Type B pancreatic cell (in vitro differentiated cells): ENCODE data around the gene ATP1A1. TPM values are rescaled to one million over a fixed set of nuclear protein-coding genes. Genes with fewer than 3 reads are reported as not detected.

ENCODE experiments used
- DNase-seq: peaks from one replicate; pipeline ENCODE4 v3.0.0; 2021; ENCODE audit warnings: mixed read lengths; ENCODE audit not compliant: unreplicated experiment; ENCODE audit errors: extremely low spot score
- H3K27ac Mint-ChIP-seq: 2 replicates; pipeline ENCODE4 v1.8.0; 2021; ENCODE audit warnings: mild to moderate bottlenecking, mixed read lengths
- H3K27me3 Mint-ChIP-seq: 2 replicates; pipeline ENCODE4 v1.8.0; 2021; ENCODE audit warnings: mixed read lengths
- H3K36me3 Mint-ChIP-seq: 2 replicates; pipeline ENCODE4 v1.8.0; 2021; ENCODE audit warnings: mixed read lengths
- H3K4me1 Mint-ChIP-seq: one replicate; pipeline ENCODE4 v1.8.0; 2021; ENCODE audit warnings: mixed read lengths; ENCODE audit not compliant: unreplicated experiment
- H3K4me3 Mint-ChIP-seq: 2 replicates; pipeline ENCODE4 v1.8.0; 2021; ENCODE audit warnings: mild to moderate bottlenecking, mixed read lengths
- H3K9me3 Mint-ChIP-seq: 2 replicates; pipeline ENCODE4 v1.8.0; 2021; ENCODE audit warnings: mixed read lengths
- CTCF ChIP-seq: fragments of 200-600 bp; sonication (generic); conservative IDR thresholded peaks from 2 replicates; pipeline ENCODE4 v1.5.0; 2021; ENCODE audit warnings: antibody characterized with exemption, mild to moderate bottlenecking
- total RNA-seq: library from RNA; stranded (reverse); gene quantifications from 2 replicates; pipeline ENCODE4 v1.2.1, GENCODE V29; 2021; ENCODE audit warnings: low replicate concordance

ATP1A1 gene
- total RNA-seq, 1 donor from 2014 or later, result 374 TPM

GRCh38 chr1:116375887-116376728 lies 3.1 kb downstream of the ATP1A1 start:
- DNase-seq, result no peak
- Mint-ChIP-seq H3K4me1 (peaks cover 59% of the 10 kb centered on the region), H3K4me3 (peak overlapping the region; percentile 97), H3K9me3 (no peaks in the 10 kb centered on the region), H3K27me3 (no peaks in the 10 kb centered on the region), H3K27ac (peak overlapping the region; percentile 89), H3K36me3 (peaks cover 2% of the 10 kb centered on the region)
- TF ChIP-seq CTCF, result no peak

GRCh38 chr1:116376729-116377086 lies 3.7 kb downstream of the ATP1A1 start:
- H3K27ac Mint-ChIP-seq, result peak overlapping the region; percentile 89
- peak overlapping the region; percentile 97 for H3K4me3 Mint-ChIP-seq
- no peak for DNase-seq
- H3K36me3 Mint-ChIP-seq, result peaks cover 6% of the 10 kb centered on the region
- no peaks in the 10 kb centered on the region for H3K9me3 Mint-ChIP-seq
- peaks cover 64% of the 10 kb centered on the region for H3K4me1 Mint-ChIP-seq
- TF ChIP-seq CTCF, result no peak
- no peaks in the 10 kb centered on the region for H3K27me3 Mint-ChIP-seq

DNA sequence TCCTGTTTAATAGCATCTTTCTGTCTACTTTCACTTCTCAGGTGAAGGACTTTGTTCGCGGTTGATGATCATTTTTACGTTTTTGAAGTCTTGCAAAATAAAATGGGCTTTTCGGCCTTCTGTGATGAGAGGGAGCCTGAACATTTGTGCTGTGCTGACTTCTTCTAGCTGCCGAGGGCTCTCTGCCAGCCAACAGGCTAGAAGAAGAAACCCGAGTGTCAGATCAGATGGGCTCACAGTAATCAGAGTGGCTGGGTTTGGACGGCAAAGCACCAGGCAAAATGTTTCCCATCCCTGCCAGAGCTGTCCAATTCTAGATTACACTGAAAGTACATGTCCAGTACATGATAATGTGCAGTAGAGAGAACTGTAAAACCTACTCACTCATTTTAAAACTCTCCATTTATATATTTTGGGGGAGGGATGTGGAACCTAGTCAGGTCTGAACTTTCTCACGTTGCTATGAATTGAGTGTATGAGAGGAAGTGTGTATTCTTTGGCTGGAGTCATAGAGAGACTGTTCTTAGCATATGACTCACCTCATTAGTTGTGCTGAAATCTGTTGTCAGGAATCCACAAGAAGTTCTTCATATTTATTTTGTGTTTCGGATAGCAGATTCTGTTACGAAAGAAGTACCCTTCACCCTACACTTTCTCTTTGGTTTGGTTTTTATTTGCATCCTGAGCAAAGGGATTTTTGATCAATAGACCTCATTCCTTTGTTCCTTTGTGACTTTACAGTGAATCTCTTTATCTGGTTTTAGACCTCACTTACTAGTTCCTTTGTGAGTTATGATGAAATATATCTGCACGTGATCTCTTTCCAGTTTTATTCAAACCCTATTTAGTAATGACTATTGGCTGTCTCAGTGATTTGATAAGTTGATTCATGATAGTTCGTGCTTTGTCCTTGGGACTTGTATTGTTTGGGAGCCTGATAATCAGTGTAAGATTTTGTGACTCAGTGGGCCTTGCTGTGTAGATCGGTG lies 4.8 kb downstream of the ATP1A1 start:
- Mint-ChIP-seq H3K4me1 (peaks cover 73% of the 10 kb centered on the region), H3K27me3 (no peaks in the 10 kb centered on the region), H3K36me3 (peaks cover 6% of the 10 kb centered on the region), H3K27ac (peak overlapping the region; percentile 49), H3K4me3 (peak overlapping the region; percentile 29), H3K9me3 (no peaks in the 10 kb centered on the region)
- TF ChIP-seq CTCF, result no peak
- DNase-seq, result no peak

GRCh38 chr1:116379057-116379630 lies 6.1 kb downstream of the ATP1A1 start:
- Mint-ChIP-seq H3K4me1 (peaks cover 77% of the 10 kb centered on the region), H3K4me3 (peak overlapping the region; percentile 60), H3K27me3 (no peaks in the 10 kb centered on the region), H3K27ac (peak overlapping the region; percentile 10), H3K9me3 (no peaks in the 10 kb centered on the region), H3K36me3 (peaks cover 6% of the 10 kb centered on the region)
- DNase-seq, result no peak
- TF ChIP-seq CTCF, result no peak

DNA sequence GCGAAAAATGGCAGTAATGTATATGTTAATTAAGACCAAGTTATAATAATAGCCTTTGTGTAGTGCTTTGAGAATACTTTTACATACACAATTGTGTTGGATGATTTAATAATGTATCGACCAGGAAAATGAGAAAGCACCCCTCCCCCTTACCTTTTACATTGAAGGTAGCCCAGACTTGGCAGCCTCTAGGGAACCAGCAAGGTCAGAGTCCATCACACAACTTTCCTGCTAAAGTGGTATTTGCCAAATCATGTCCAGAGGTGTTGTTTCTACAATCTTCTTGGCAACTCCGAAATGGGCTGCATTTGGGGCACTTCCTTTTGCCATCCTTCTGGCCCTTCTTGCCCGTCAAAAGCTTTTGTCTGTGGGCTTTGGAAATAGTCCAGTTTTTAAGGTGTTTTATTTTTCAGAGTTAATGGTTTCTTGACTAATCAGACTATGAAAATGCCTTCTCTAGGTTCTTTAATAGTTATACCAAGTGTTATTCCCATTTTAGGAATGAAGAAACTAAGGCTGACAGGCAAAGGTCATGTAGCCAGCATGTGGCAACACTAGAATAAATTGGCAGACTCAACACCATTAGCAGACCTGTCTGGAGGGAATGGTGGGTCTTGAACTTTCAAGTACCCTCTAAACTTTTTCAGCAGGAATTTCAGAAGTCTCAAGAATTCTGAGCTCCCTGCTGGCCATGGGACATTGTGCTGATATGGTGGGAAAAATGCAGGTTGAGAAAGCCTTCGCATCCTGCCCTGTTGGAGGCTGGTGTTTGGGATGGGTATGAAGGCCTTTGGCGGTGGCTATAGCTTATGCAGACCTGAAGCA lies 6.8 kb downstream of the ATP1A1 start:
- no peak for TF ChIP-seq CTCF
- H3K4me3 Mint-ChIP-seq, result no peak overlapping the region
- peak overlapping the region; percentile 10 for H3K27ac Mint-ChIP-seq
- H3K4me1 Mint-ChIP-seq, result peaks cover 69% of the 10 kb centered on the region
- peaks cover 6% of the 10 kb centered on the region for H3K36me3 Mint-ChIP-seq
- DNase-seq, result no peak
- H3K27me3 Mint-ChIP-seq, result no peaks in the 10 kb centered on the region
- no peaks in the 10 kb centered on the region for H3K9me3 Mint-ChIP-seq
